Activated T-cell treated with anti-CD3 and anti-CD28 coated beads, Interleukin-2, amount 50 U/mL, for 72 hours (primary cell): ENCODE results near the gene VPS13D. TPM values are rescaled to one million over a fixed set of nuclear protein-coding genes. Genes with fewer than 3 reads are reported as not detected.

Experiments
- total RNA-seq, 2 donors: library from RNA; stranded (reverse); gene quantifications; one replicate each; pipeline ENCODE4 v1.2.3, GENCODE V29; 2022

The VPS13D gene
- total RNA-seq, 2 donors from 2014 or later = 36.0 to 40.5 TPM

Other genes with a start within 250 kb of the VPS13D start
- 10 to 100 TPM; 54.8 to 66.1 TPM for gene MFN2, start 249.6 kb upstream of the VPS13D start, total RNA-seq
- 10 to 100 TPM; 67.3 to 80.3 TPM for gene MIIP, start 210.5 kb upstream of the VPS13D start, total RNA-seq
- 10 to 100 TPM; 39.5 to 63.5 TPM for gene TNFRSF8, start 166.7 kb upstream of the VPS13D start, total RNA-seq
- 100 to 1,000 TPM in 1 of 2 donors, 10 to 100 TPM in 1; 95.4 to 130 TPM for gene TNFRSF1B, start 63.0 kb upstream of the VPS13D start, total RNA-seq